ENCODE results near the gene B3GNT2. TPM values are rescaled to one million over a fixed set of nuclear protein-coding genes. Genes with fewer than 3 reads are reported as not detected.

The B3GNT2 gene
- polyA plus RNA-seq, 1 of the 3 experiments (the other 2 are of a cell fraction): 6.3 TPM

DNA sequence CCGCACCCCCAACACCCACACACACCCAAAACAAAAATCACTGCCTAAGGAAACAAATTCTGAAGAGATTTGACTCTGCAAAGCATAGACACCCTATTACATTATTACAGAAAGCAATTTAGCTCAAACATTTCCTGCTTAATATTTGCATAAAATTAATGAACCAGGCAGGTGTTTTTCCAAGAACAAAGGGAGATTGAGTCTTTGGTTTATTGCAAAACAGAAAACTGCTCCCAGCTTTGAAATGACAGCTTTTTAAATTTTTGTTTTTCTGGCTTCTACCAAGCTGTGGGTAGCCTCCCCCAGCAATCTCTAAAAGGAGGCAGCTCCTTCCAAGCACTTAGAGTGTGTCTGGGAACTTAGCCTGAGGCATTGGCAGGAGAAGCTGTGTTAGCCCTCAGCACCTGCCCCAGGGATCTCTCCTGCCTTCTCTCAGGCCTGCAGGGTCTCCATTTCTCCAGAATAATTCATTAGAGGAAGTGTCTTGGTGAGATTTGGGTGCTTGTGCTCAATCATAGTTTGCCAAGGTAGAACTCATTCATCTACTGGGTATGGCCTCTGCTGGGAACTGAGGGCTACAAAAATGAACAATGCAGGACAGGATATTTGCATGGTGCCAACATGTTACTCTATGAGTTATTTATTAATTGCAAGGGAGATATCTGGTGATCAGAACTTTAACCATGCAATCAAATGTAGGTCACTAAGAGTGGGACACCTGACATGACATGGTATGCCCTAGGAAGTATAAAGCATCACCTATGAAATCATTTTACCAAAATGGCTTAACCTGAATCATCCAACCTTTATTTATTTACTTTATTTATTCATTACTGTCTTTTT, 58.7 kb downstream of the B3GNT2 start:
- Histone ChIP-seq H3K4me2 (no peak overlapping the region), H3K79me2 (ENCODE audit: insufficient read depth) (no peaks in the 10 kb centered on the region), H3K9me2 (no peaks in the 10 kb centered on the region), H3K4me1 (ENCODE audit: control insufficient read depth in 1 of 2, insufficient read depth in 2 of 2, low read depth in 1 of 2, low read length in 1 of 2) (no peaks in the 10 kb centered on the region), H3F3A (replicated peaks; ENCODE audit: insufficient read depth) (no peaks in the 10 kb centered on the region), H4K20me1 (ENCODE audit: insufficient read depth) (no peaks in the 10 kb centered on the region), H3K9ac (no peak overlapping the region), H2AFZ (ENCODE audit: low read depth) (no peak overlapping the region), H3K36me3 (replicated peaks in 1 of 2; ENCODE audit: control insufficient read depth in 1 of 2, insufficient read depth in 2 of 2, low read length in 1 of 2) (no peaks in the 10 kb centered on the region), H3K27ac (ENCODE audit: low read depth in 2 of 2, low read length in 1 of 2) (no peak overlapping the region), H3K9me3 (no peaks in the 10 kb centered on the region), H3K27me3 (ENCODE audit: insufficient read depth) (no peaks in the 10 kb centered on the region), H3K4me3 (ENCODE audit: low read depth in 2 of 2, low read length in 1 of 2) (no peak overlapping the region)
- ChIA-PET CTCF (no interaction called here), POLR2A (interaction anchor here (0.7 kb wide), 1 partner anchor 1808 kb away, joined by 3 read pairs; no protein-coding TSS in a partner anchor)
- no peak for DNase-seq
- 67% methylated on average over 1 of the region's 1 CpG for WGBS (ENCODE audit: low lambda C conversion rate)
- TF ChIP-seq EZH2phosphoT487 (IDR thresholded peaks at IDR 0.05; ENCODE audit: borderline replicate concordance, low read depth): no peak
- TF ChIP-seq, protein P1, sequence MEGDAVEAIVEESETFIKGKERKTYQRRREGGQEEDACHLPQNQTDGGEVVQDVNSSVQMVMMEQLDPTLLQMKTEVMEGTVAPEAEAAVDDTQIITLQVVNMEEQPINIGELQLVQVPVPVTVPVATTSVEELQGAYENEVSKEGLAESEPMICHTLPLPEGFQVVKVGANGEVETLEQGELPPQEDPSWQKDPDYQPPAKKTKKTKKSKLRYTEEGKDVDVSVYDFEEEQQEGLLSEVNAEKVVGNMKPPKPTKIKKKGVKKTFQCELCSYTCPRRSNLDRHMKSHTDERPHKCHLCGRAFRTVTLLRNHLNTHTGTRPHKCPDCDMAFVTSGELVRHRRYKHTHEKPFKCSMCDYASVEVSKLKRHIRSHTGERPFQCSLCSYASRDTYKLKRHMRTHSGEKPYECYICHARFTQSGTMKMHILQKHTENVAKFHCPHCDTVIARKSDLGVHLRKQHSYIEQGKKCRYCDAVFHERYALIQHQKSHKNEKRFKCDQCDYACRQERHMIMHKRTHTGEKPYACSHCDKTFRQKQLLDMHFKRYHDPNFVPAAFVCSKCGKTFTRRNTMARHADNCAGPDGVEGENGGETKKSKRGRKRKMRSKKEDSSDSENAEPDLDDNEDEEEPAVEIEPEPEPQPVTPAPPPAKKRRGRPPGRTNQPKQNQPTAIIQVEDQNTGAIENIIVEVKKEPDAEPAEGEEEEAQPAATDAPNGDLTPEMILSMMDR (IDR thresholded peaks at IDR 0.05): no peak
- TF ChIP-seq RFX5 (IDR thresholded peaks at IDR 0.05; ENCODE audit: low read length): no peak
- TF ChIP-seq GABPA (IDR thresholded peaks at IDR 0.05; ENCODE audit: low read depth): no peak
- TF ChIP-seq TCF12 (IDR thresholded peaks at IDR 0.05): no peak
- no peak for TF ChIP-seq SIN3A (IDR thresholded peaks at IDR 0.05; ENCODE audit: borderline replicate concordance, low read depth, low read length)
- no peak for TF ChIP-seq GATA2 (CRISPR knock-in tag; IDR thresholded peaks at IDR 0.05)
- TF ChIP-seq RCOR1 (IDR thresholded peaks at IDR 0.05; ENCODE audit: low read length): no peak
- no peak for TF ChIP-seq FOXM1 (IDR thresholded peaks at IDR 0.05; ENCODE audit: low read depth)
- no peak for TF ChIP-seq NFIC (IDR thresholded peaks at IDR 0.05; ENCODE audit: borderline replicate concordance)
- no peak for TF ChIP-seq FOSL2 (IDR thresholded peaks at IDR 0.05; ENCODE audit: borderline replicate concordance, low read depth)
- TF ChIP-seq, protein P2, sequence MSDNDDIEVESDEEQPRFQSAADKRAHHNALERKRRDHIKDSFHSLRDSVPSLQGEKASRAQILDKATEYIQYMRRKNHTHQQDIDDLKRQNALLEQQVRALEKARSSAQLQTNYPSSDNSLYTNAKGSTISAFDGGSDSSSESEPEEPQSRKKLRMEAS (IDR thresholded peaks at IDR 0.05; ENCODE audit: low read depth): no peak
- no peak for TF ChIP-seq YY1 (IDR thresholded peaks at IDR 0.05; ENCODE audit: low read depth)
- TF ChIP-seq, protein P3, sequence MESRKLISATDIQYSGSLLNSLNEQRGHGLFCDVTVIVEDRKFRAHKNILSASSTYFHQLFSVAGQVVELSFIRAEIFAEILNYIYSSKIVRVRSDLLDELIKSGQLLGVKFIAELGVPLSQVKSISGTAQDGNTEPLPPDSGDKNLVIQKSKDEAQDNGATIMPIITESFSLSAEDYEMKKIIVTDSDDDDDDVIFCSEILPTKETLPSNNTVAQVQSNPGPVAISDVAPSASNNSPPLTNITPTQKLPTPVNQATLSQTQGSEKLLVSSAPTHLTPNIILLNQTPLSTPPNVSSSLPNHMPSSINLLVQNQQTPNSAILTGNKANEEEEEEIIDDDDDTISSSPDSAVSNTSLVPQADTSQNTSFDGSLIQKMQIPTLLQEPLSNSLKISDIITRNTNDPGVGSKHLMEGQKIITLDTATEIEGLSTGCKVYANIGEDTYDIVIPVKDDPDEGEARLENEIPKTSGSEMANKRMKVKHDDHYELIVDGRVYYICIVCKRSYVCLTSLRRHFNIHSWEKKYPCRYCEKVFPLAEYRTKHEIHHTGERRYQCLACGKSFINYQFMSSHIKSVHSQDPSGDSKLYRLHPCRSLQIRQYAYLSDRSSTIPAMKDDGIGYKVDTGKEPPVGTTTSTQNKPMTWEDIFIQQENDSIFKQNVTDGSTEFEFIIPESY (IDR thresholded peaks at IDR 0.05; ENCODE audit: borderline replicate concordance, low read depth): no peak
- TF ChIP-seq TAF1 (IDR thresholded peaks at IDR 0.05; ENCODE audit: borderline replicate concordance, low read depth, low read length): no peak
- no peak for TF ChIP-seq POLR2AphosphoS5 (IDR thresholded peaks at IDR 0.05; ENCODE audit: low read depth, low read length)
- no peak for TF ChIP-seq SMC3 (IDR thresholded peaks at IDR 0.05; ENCODE audit: low read depth, low read length)
